Mesenchymal stem cell (in vitro differentiated cells and primary cell): Measurements from ENCODE around the gene APP.

ENCODE experiments used
- DNase-seq: peaks from one replicate; pipeline ENCODE4 v3.0.0-alpha.2; 2013
- H2AFZ ChIP-seq: one replicate; pipeline ENCODE4 v1.6.1; 2013; ENCODE audit warnings: low read depth, mild to moderate bottlenecking, control low read depth, inconsistent platforms, low read length, moderate library complexity
- H2AK5ac ChIP-seq: 2 replicates; pipeline ENCODE4 v1.6.1; 2013; ENCODE audit warnings: low read length, moderate library complexity, mild to moderate bottlenecking, inconsistent platforms; ENCODE audit not compliant: severe bottlenecking
- H2BK120ac ChIP-seq: one replicate; pipeline ENCODE4 v1.6.1; 2013; ENCODE audit warnings: low read depth, mild to moderate bottlenecking, inconsistent platforms, low read length, moderate library complexity
- H2BK12ac ChIP-seq, 2 experiments: one replicate each; pipeline ENCODE4 v1.6.1; 2013; ENCODE audit warnings: inconsistent platforms in 2 of 2, low read length in 2 of 2, mild to moderate bottlenecking in 2 of 2, moderate library complexity in 2 of 2, control low read depth in 1 of 2
- H2BK15ac ChIP-seq: one replicate; pipeline ENCODE4 v1.6.1; 2013; ENCODE audit warnings: mild to moderate bottlenecking, low read depth, inconsistent platforms; ENCODE audit not compliant: poor library complexity, severe bottlenecking
- H2BK5ac ChIP-seq: 2 replicates; pipeline ENCODE4 v1.6.1; 2013; ENCODE audit warnings: low read depth, mild to moderate bottlenecking, low read length, control low read depth, inconsistent platforms; ENCODE audit not compliant: poor library complexity, severe bottlenecking
- H3K14ac ChIP-seq, 2 experiments: one replicate each; pipeline ENCODE4 v1.6.1; 2013; ENCODE audit warnings: inconsistent platforms in 2 of 2, low read length in 2 of 2, control low read depth in 1 of 2, mild to moderate bottlenecking in 1 of 2, moderate library complexity in 1 of 2
- H3K18ac ChIP-seq, 2 experiments: one replicate each; pipeline ENCODE4 v1.6.1; 2013; ENCODE audit warnings: inconsistent platforms in 2 of 2, low read length in 2 of 2, control low read depth in 1 of 2, low read depth in 1 of 2, mild to moderate bottlenecking in 1 of 2
- H3K23ac ChIP-seq, 2 experiments: one replicate each; pipeline ENCODE4 v1.6.1; 2013; ENCODE audit warnings: inconsistent platforms in 2 of 2, low read length in 2 of 2, mild to moderate bottlenecking in 2 of 2, moderate library complexity in 2 of 2, control low read depth in 1 of 2
- H3K27ac ChIP-seq: 2 replicates; pipeline ENCODE4 v1.5.1; 2013; ENCODE audit warnings: mild to moderate bottlenecking, moderate library complexity, low read length, control low read depth, inconsistent platforms; ENCODE audit not compliant: poor library complexity, severe bottlenecking
- H3K27me3 ChIP-seq, 2 experiments: 2 replicates each; pipeline versions ENCODE4 v1.6.1 to v1.7.0; 2013; ENCODE audit warnings: low read length in 2 of 2, mild to moderate bottlenecking in 2 of 2, moderate library complexity in 2 of 2, control low read depth in 1 of 2, inconsistent platforms in 1 of 2; ENCODE audit not compliant: control insufficient read depth in 1 of 2, insufficient read depth in 1 of 2
- H3K36me3 ChIP-seq, 2 experiments: 2 replicates each; pipeline versions ENCODE4 v1.6.1 to v1.7.0; 2013; ENCODE audit warnings: low read length in 2 of 2, control low read depth in 1 of 2, inconsistent platforms in 1 of 2, low read depth in 1 of 2, mild to moderate bottlenecking in 1 of 2; ENCODE audit not compliant: insufficient read depth in 2 of 2, control insufficient read depth in 1 of 2
- H3K4ac ChIP-seq, 2 experiments: one replicate each; pipeline ENCODE4 v1.6.1; 2013; ENCODE audit warnings: inconsistent platforms in 2 of 2, low read length in 2 of 2, mild to moderate bottlenecking in 2 of 2, moderate library complexity in 2 of 2, control low read depth in 1 of 2, low read depth in 1 of 2
- H3K4me1 ChIP-seq: 2 replicates; pipeline ENCODE4 v1.6.1; 2013; ENCODE audit warnings: low read depth, low read length, control low read depth; ENCODE audit not compliant: control insufficient read depth, insufficient read depth
- H3K4me2 ChIP-seq: 2 replicates; pipeline ENCODE4 v1.6.1; 2013; ENCODE audit warnings: low read length, mild to moderate bottlenecking, inconsistent platforms; ENCODE audit not compliant: poor library complexity, severe bottlenecking
- H3K4me3 ChIP-seq, 2 experiments: 2 replicates each; pipeline versions ENCODE4 v1.5.1 to v1.7.0; 2013; ENCODE audit warnings: low read length in 2 of 2, mild to moderate bottlenecking in 2 of 2, control low read depth in 1 of 2, low read depth in 1 of 2; ENCODE audit not compliant: insufficient read depth in 1 of 2
- H3K79me1 ChIP-seq: replicated peaks from 2 replicates; pipeline ENCODE4 v1.6.1; 2013; ENCODE audit warnings: mild to moderate bottlenecking, control low read depth, low read length, inconsistent platforms; ENCODE audit not compliant: poor library complexity, severe bottlenecking
- H3K9ac ChIP-seq: 2 replicates; pipeline ENCODE4 v1.7.0; 2013; ENCODE audit warnings: mild to moderate bottlenecking, low read length, moderate library complexity
- H3K9me3 ChIP-seq: 2 replicates; pipeline ENCODE4 v1.7.0; 2013; ENCODE audit warnings: mild to moderate bottlenecking, low read length; ENCODE audit not compliant: control insufficient read depth
- H4K8ac ChIP-seq: one replicate; pipeline ENCODE4 v1.6.1; 2013; ENCODE audit warnings: inconsistent platforms, mild to moderate bottlenecking, low read length, moderate library complexity
- H4K91ac ChIP-seq: one replicate; pipeline ENCODE4 v1.6.1; 2013; ENCODE audit warnings: mild to moderate bottlenecking, low read length, inconsistent platforms
- WGBS: methylation state at CpG from one replicate; pipeline ENCODE4 v1.1.7; 2013; ENCODE audit warnings: mixed read lengths; 5-methylcytosine and 5-hydroxymethylcytosine counted together

APP gene

DNA sequence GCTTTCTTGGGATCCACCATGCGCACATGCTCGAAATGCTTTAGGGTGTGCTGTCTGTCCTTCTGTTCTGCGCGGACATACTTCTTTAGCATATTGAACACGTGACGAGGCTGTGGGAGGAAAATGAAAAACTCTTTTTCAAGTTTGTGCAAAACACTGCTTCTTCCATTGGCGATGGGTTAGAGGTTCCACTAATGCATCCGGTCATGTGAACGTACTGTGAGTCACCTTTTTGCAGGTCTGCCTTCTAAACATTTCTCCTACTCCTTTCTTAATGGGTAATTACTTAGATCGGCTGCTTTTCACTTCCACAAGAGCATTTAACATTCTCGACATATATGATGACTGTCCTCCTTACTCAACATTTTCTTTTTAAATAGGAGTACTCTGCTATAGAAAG lies 214.9 kb downstream of the APP start:
- no peak overlapping the region for H2BK5ac ChIP-seq
- H2BK120ac ChIP-seq, result no peak overlapping the region
- peaks cover 10 to 64% of the 10 kb centered on the region in 2 experiments for H3K36me3 ChIP-seq
- H3K23ac ChIP-seq, result no peak overlapping the region
- H2AFZ ChIP-seq, result no peak overlapping the region
- H3K79me1 ChIP-seq, result peaks cover 10% of the 10 kb centered on the region
- H3K4me1 ChIP-seq, result no peaks in the 10 kb centered on the region
- H2BK12ac ChIP-seq, result no peak overlapping the region
- WGBS, result 95% methylated on average over 10 of the region's 11 CpGs
- no peak overlapping the region for H2BK15ac ChIP-seq
- H3K9me3 ChIP-seq, result no peaks in the 10 kb centered on the region
- no peak overlapping the region for H4K8ac ChIP-seq
- H3K27me3 ChIP-seq, result no peaks in the 10 kb centered on the region
- DNase-seq, result no peak
- no peak overlapping the region for H3K27ac ChIP-seq
- no peak overlapping the region for H3K4ac ChIP-seq
- no peak overlapping the region for H2AK5ac ChIP-seq
- no peak overlapping the region for H3K4me3 ChIP-seq
- H3K9ac ChIP-seq, result no peak overlapping the region
- no peak overlapping the region for H4K91ac ChIP-seq
- no peak overlapping the region for H3K14ac ChIP-seq
- H3K4me2 ChIP-seq, result no peak overlapping the region
- H3K18ac ChIP-seq, result no peak overlapping the region

DNA sequence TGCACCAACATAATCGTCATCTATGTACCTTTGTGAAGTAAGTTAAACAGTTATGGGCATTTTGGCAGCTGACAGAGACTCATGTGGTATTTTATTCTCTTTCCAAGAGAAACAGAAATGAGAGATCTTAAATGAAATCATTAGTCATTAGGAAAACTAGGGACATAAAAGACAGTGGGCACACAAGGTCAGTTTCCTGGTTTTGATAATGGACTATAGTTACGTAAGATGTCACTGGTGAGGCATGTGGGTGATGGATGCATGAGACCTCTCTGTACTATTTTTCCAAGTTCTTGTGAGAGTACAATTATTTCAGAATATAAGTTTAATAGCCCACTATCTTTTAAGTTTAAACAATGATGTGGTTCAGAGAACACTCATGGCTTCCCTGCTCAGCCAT lies 216.9 kb downstream of the APP start:
- no peak overlapping the region for H3K14ac ChIP-seq
- peaks cover 7 to 71% of the 10 kb centered on the region in 2 experiments for H3K36me3 ChIP-seq
- H3K27ac ChIP-seq, result no peak overlapping the region
- H3K79me1 ChIP-seq, result peaks cover 11% of the 10 kb centered on the region
- no peak overlapping the region for H2BK120ac ChIP-seq
- H3K4me3 ChIP-seq, result no peak overlapping the region
- no peak overlapping the region for H3K4me2 ChIP-seq
- no peaks in the 10 kb centered on the region for H3K9me3 ChIP-seq
- 100% methylated on average over 1 of the region's 2 CpGs for WGBS
- H2AK5ac ChIP-seq, result no peak overlapping the region
- no peak overlapping the region for H3K9ac ChIP-seq
- H2AFZ ChIP-seq, result no peak overlapping the region
- no peaks in the 10 kb centered on the region for H3K4me1 ChIP-seq
- no peak overlapping the region for H3K4ac ChIP-seq
- H2BK5ac ChIP-seq, result no peak overlapping the region
- H4K8ac ChIP-seq, result no peak overlapping the region
- no peak overlapping the region for H2BK15ac ChIP-seq
- no peak overlapping the region for H2BK12ac ChIP-seq
- no peak overlapping the region for H4K91ac ChIP-seq
- no peaks in the 10 kb centered on the region for H3K27me3 ChIP-seq
- DNase-seq, result no peak
- no peak overlapping the region for H3K18ac ChIP-seq
- H3K23ac ChIP-seq, result no peak overlapping the region

DNA sequence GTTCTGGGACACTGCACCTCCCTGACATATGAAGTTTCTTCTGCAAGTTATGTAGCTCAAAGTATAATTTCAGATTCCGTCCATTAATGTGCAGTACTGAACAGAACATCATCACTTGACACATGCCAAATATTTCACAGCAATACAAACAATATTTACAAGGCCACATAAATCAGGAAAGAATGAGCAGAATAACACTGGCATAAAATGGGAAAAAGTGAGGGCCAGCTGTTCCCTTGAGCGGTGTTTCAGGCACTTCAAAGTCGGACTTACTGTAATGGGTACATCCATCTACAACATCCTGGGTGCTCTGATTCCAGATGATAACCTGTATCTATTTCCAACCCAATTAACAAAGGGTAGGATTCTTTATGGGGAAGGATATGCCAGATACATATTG lies 217.4 kb downstream of the APP start:
- Histone ChIP-seq H3K4me2 (no peak overlapping the region), H3K23ac (no peak overlapping the region), H2AFZ (no peak overlapping the region), H3K4me1 (no peaks in the 10 kb centered on the region), H3K79me1 (peaks cover 11% of the 10 kb centered on the region), H3K4ac (no peak overlapping the region), H3K27me3 (no peaks in the 10 kb centered on the region), H4K91ac (no peak overlapping the region), H2BK15ac (no peak overlapping the region), H3K14ac (no peak overlapping the region), H4K8ac (no peak overlapping the region), H3K27ac (no peak overlapping the region), H3K4me3 (no peak overlapping the region), H3K18ac (no peak overlapping the region), H2BK12ac (no peak overlapping the region), H2BK120ac (no peak overlapping the region), H3K9ac (no peak overlapping the region), H2BK5ac (no peak overlapping the region), H3K9me3 (no peaks in the 10 kb centered on the region), H2AK5ac (no peak overlapping the region), H3K36me3 (peaks cover 7 to 72% of the 10 kb centered on the region in 2 experiments)
- DNase-seq, result no peak
- 94% methylated on average over 3 of the region's 3 CpGs for WGBS

DNA sequence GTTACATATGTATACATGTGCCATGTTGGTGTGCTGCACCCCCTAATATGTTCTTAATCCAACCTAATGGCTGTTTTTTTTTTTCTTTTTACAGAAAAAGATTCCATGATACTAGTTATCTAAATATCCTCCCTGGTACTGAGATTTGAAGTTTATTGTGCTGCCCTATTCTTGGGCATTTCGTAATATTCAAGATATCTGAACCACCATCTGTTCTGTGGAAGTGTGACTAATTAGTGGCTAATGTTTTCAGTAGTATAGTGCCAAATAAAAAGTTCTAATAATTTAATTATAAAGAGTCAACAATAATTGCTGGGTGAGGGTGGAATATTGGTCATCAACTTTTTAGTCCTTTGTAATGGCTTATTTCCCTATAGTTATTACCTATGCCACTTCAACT lies 218.3 kb downstream of the APP start:
- Histone ChIP-seq H3K27me3 (no peaks in the 10 kb centered on the region), H3K18ac (no peak overlapping the region), H2BK15ac (no peak overlapping the region), H2AFZ (no peak overlapping the region), H3K4me2 (no peak overlapping the region), H3K36me3 (peaks cover 7 to 75% of the 10 kb centered on the region in 2 experiments), H3K9me3 (no peaks in the 10 kb centered on the region), H3K9ac (no peak overlapping the region), H2AK5ac (no peak overlapping the region), H2BK120ac (no peak overlapping the region), H3K79me1 (peaks cover 10% of the 10 kb centered on the region), H3K4me1 (no peaks in the 10 kb centered on the region), H3K4me3 (no peak overlapping the region), H3K27ac (no peak overlapping the region), H4K8ac (no peak overlapping the region), H3K23ac (no peak overlapping the region), H4K91ac (no peak overlapping the region), H3K14ac (no peak overlapping the region), H2BK12ac (no peak overlapping the region), H2BK5ac (no peak overlapping the region), H3K4ac (no peak overlapping the region)
- WGBS, result 100% methylated on average over 1 of the region's 1 CpG
- no peak for DNase-seq
